NT2/D1 (cell line): ENCODE measurements around the gene FKBP10.
"Not testable (repeated sequence)": the region's sequence is repeated elsewhere in the genome, so short reads cannot be mapped to it uniquely, and the experiment has no call there.

Source experiments
- YY1 ChIP-seq: IDR thresholded peaks from 2 replicates; pipeline ENCODE4 v1.6.1; 2011; ENCODE audit not compliant: insufficient read length, insufficient read depth
- ZNF274 ChIP-seq: IDR thresholded peaks from 2 replicates; pipeline ENCODE4 v1.6.1; 2011; ENCODE audit warnings: mild to moderate bottlenecking, low read depth, low read length

GRCh38 chr17:41851382-41851781 is 38.6 kb downstream of the FKBP10 start:
- TF ChIP-seq YY1, ZNF274: not testable (repeated sequence)
